HepG2 (cell line): ENCODE data around the gene TPGS1. TPM values are rescaled to one million over a fixed set of nuclear protein-coding genes. Genes with fewer than 3 reads are reported as not detected.

Experiments
- AHR ChIP-seq: IDR thresholded peaks from 2 replicates; pipeline ENCODE4 v1.6.1; 2018; ENCODE audit warnings: missing genetic modification reagents, missing compliant biosample characterization
- CCDC6 ChIP-seq: sonication (generic); formaldehyde crosslinking; IDR thresholded peaks from 2 replicates; pipeline ENCODE4 v1.8.1; 2022; ENCODE audit warnings: mild to moderate bottlenecking, missing genetic modification reagents, moderate library complexity
- CENPT ChIP-seq: sonication (generic); formaldehyde crosslinking; IDR thresholded peaks from 2 replicates; pipeline ENCODE4 v1.8.0; 2022; ENCODE audit warnings: low read depth, mild to moderate bottlenecking, moderate library complexity, missing genetic modification reagents
- MYC ChIP-seq: sonication (generic); formaldehyde crosslinking; IDR thresholded peaks from 2 replicates; pipeline ENCODE4 v1.9.0; 2021; ENCODE audit warnings: missing genetic modification reagents, borderline replicate concordance
- POLR2G ChIP-seq: fragments of 200-400 bp; formaldehyde crosslinking; IDR thresholded peaks from 2 replicates; pipeline ENCODE4 v1.6.1; 2018; ENCODE audit warnings: mild to moderate bottlenecking, low read depth, low read length, moderate library complexity
- RBM39 ChIP-seq: fragments of 200-400 bp; formaldehyde crosslinking; IDR thresholded peaks from one replicate; pipeline ENCODE4 v1.6.1; 2018; ENCODE audit warnings: antibody characterized with exemption, mild to moderate bottlenecking, low read depth, low read length; ENCODE audit not compliant: poor library complexity, severe bottlenecking
- ZBTB40 ChIP-seq, 2 experiments: fragments of 450-650 bp in 1 of 2; sonication (generic) in 1 of 2; formaldehyde crosslinking in 1 of 2; IDR thresholded peaks; 2 replicates each; pipeline versions ENCODE4 v1.6.1 to v1.8.0; 2016 to 2022; ENCODE audit warnings: antibody characterized with exemption in 1 of 2, mild to moderate bottlenecking in 1 of 2, missing genetic modification reagents in 1 of 2
- ZBTB7B ChIP-seq: sonication (generic); formaldehyde crosslinking; IDR thresholded peaks from 2 replicates; pipeline ENCODE4 v1.4.0; 2020; ENCODE audit warnings: missing genetic modification reagents
- ZFAT ChIP-seq: sonication (generic); formaldehyde crosslinking; conservative IDR thresholded peaks from 2 replicates; pipeline ENCODE4 v1.8.1; 2023; ENCODE audit warnings: missing genetic modification reagents, inconsistent platforms
- ZNF256 ChIP-seq: sonication (generic); formaldehyde crosslinking; conservative IDR thresholded peaks from 2 replicates; pipeline ENCODE4 v1.4.0; 2020; ENCODE audit warnings: missing genetic modification reagents
- ZNF556 ChIP-seq: sonication (generic); formaldehyde crosslinking; IDR thresholded peaks from 2 replicates; pipeline ENCODE4 v1.4.0; 2020; ENCODE audit warnings: mild to moderate bottlenecking, missing genetic modification reagents, borderline replicate concordance
- ZNF615 ChIP-seq: sonication (generic); formaldehyde crosslinking; IDR thresholded peaks from 2 replicates; pipeline ENCODE4 v1.5.0; 2020; ENCODE audit warnings: mild to moderate bottlenecking, missing genetic modification reagents, borderline replicate concordance
- ZNF7 ChIP-seq: IDR thresholded peaks from 2 replicates; pipeline ENCODE4 v1.6.1; 2016; ENCODE audit warnings: missing biosample characterization, missing genetic modification reagents
- polyA plus RNA-seq, 8 experiments: library from polyadenylated mRNA; depleted of rRNA in 3 of 8; stranded (reverse) in 7 of 8; unstranded in 1 of 8; fragments of >200 nt; fragmentation: Illumina TruSeq in 4 of 8; extraction: Trizol in 4 of 8; gene quantifications; 2 replicates each; pipeline versions ENCODE4 v1.2.1 to v1.2.3, GENCODE V29; 2011 to 2016; ENCODE audit warnings: low read depth in 4 of 8, missing spikeins in 1 of 8, mixed read lengths in 1 of 8; ENCODE audit not compliant: insufficient read depth in 1 of 8
- total RNA-seq, 5 experiments: library from RNA; depleted of rRNA; stranded (reverse); fragments of >200 nt; fragmentation: Illumina TruSeq; extraction: Trizol; gene quantifications; 2 replicates each; pipeline ENCODE4 v1.2.3, GENCODE V29; 2016; ENCODE audit warnings: low read depth in 1 of 5
- TF ChIP-seq, protein P1 (sequence below), 2 experiments: sonication (generic) in 1 of 2; formaldehyde crosslinking in 1 of 2; IDR thresholded peaks; 2 replicates each; pipeline versions ENCODE4 v1.5.1 to v1.6.1; 2011 to 2020; ENCODE audit warnings: borderline replicate concordance in 1 of 2, low read depth in 1 of 2, low read length in 1 of 2, mild to moderate bottlenecking in 1 of 2, missing genetic modification reagents in 1 of 2, moderate library complexity in 1 of 2
- TF ChIP-seq, protein P2 (sequence below): sonication (generic); formaldehyde crosslinking; IDR thresholded peaks from 2 replicates; pipeline ENCODE4 v1.4.0; 2020; ENCODE audit warnings: mild to moderate bottlenecking, missing genetic modification reagents

The TPGS1 gene
- total and polyA plus RNA-seq, 2 of the 13 experiments (the other 11 are each of a cell fraction or from before 2014, with no cell fraction given), result 1.1 to 6.2 TPM

GRCh38 chr19:488505-489417 is 18.5 kb upstream of the TPGS1 start (continued):
- TF ChIP-seq RBM39, result no peak
- TF ChIP-seq ZNF615 (CRISPR knock-in tag), result no peak
- no peak for TF ChIP-seq ZNF256 (CRISPR knock-in tag)
- no peak for TF ChIP-seq CENPT (CRISPR knock-in tag)
- TF ChIP-seq MYC, result peak; percentile 81
- no peak for TF ChIP-seq ZBTB40 (IDR thresholded peaks at IDR 0.05)
- TF ChIP-seq ZBTB40 (CRISPR knock-in tag; IDR thresholded peaks at IDR 0.05), result no peak
- TF ChIP-seq, protein P1, sequence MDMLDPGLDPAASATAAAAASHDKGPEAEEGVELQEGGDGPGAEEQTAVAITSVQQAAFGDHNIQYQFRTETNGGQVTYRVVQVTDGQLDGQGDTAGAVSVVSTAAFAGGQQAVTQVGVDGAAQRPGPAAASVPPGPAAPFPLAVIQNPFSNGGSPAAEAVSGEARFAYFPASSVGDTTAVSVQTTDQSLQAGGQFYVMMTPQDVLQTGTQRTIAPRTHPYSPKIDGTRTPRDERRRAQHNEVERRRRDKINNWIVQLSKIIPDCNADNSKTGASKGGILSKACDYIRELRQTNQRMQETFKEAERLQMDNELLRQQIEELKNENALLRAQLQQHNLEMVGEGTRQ (IDR thresholded peaks at IDR 0.05; ENCODE audit: low read depth, low read length), result no peak
- TF ChIP-seq, protein P1 (CRISPR knock-in tag; IDR thresholded peaks at IDR 0.05; ENCODE audit: borderline replicate concordance), result no peak
- TF ChIP-seq ZFAT (CRISPR knock-in tag), result 0 out of 2 replicates have a peak, but pooled peaks have one; percentile 47
- peak; percentile 23; the same call in 1 of the 2 replicates for TF ChIP-seq CCDC6 (CRISPR knock-in tag)
- peak; percentile 82; the same call in 1 of the 2 replicates for TF ChIP-seq ZBTB7B (CRISPR knock-in tag)
- TF ChIP-seq ZNF7 (CRISPR knock-in tag), result no peak
- no peak for TF ChIP-seq AHR (CRISPR knock-in tag)
- peak; percentile 53; the same call in 1 of the 2 replicates for TF ChIP-seq ZNF556 (CRISPR knock-in tag)
- TF ChIP-seq, protein P2, sequence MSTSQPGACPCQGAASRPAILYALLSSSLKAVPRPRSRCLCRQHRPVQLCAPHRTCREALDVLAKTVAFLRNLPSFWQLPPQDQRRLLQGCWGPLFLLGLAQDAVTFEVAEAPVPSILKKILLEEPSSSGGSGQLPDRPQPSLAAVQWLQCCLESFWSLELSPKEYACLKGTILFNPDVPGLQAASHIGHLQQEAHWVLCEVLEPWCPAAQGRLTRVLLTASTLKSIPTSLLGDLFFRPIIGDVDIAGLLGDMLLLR, result 0 out of 2 replicates have a peak, but pooled peaks have one; percentile 13
- peak; percentile 52 for TF ChIP-seq POLR2G
